Measurements from ENCODE around the gene PIM3. TPM values are rescaled to one million over a fixed set of nuclear protein-coding genes. Genes with fewer than 3 reads are reported as not detected.

Gene PIM3
- 215 TPM in 2 replicates for total RNA-seq

DNA sequence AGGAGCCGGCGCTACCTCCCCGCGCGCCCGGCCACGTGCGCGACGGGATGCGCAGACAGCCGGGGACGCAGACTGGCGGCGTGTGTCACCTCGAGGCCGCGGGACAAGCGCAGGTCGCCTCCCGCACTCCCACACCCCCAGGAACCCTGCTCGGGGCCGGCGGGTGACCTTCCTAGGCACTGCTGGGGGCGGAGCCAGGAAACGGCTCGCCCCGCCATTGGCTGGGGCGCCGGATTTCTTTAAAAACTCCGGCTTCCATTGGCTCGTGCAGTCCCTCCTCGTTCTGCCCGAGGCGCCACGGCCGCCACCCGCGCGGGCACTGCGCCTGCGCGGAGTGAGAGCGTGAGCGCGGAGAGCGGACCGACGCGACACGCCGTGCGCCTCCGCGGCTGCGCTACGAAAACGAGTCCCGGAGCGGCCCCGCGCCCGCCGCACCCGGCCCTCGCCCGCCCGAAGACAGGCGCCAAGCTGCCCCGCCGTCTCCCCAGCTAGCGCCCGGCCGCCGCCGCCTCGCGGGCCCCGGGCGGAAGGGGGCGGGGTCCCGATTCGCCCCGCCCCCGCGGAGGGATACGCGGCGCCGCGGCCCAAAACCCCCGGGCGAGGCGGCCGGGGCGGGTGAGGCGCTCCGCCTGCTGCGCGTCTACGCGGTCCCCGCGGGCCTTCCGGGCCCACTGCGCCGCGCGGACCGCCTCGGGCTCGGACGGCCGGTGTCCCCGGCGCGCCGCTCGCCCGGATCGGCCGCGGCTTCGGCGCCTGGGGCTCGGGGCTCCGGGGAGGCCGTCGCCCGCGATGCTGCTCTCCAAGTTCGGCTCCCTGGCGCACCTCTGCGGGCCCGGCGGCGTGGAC lies at the start of gene PIM3:
PIM3 (plus strand) TSS at position 614 of the 846 bp plus-strand sequence; CDS start at position 790, 176 bp downstream.
- Mint-ChIP-seq H3K9me3 (no peaks in the 10 kb centered on the region), H3K4me3 (ENCODE audit: low read depth) (peak within 1 kb of the TSS; percentile 90), H3K4me1 (ENCODE audit: low read depth) (peaks cover 15% of the 10 kb centered on the region), H3K27ac (peak within 1 kb of the TSS; percentile 91), H3K36me3 (ENCODE audit: low read depth) (peaks cover 39% of the 10 kb centered on the region), H3K27me3 (ENCODE audit: low read depth) (no peaks in the 10 kb centered on the region)
- DNase-seq (ENCODE audit: low spot score), result peak; percentile 91
- intact Hi-C loops (cut with micrococcal nuclease), result loop anchor here (1.0 kb wide), 1 partner anchor 42 kb away; the partner anchor contains the start of genes ALG12 and CRELD2

DNA sequence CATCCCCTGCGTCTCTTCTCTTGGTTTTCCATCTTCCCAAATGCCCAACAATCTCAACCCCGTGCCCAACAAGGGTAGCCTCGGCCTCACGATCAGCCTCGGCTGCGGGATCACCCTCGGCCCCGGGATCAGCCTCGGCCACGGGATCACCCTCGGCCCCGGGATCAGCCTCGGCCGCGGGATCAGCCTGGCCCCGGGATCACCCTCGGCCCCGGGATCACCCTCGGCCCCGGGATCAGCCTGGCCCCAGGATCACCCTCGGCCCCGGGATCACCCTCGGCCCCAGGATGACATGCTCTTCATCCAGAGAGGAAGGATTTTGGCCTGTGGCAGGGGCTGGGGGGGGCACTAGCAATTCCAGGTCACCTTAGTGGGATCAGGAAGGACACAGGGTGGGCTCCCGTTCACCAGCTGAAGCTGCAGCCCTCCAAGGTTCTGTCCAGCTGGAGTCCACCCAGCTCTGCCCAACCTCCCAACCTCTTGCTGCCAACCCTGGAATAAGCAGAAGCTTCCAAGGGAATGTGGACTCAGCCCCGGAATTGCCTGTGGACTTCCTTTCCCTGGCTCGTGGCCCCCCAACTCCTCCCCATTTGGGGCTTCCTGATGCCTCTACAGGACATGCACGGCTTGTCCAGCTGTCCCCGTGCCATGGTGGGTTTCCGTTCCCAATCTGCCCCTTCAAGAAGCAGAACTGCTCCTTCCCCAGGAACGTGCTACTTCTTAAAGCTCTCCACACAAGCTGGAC lies 48.5 kb upstream of the PIM3 start:
- intact Hi-C loops (cut with micrococcal nuclease), result no loop called here
- Mint-ChIP-seq H3K4me1 (ENCODE audit: low read depth) (peaks cover 4% of the 10 kb centered on the region), H3K27ac (no peak overlapping the region), H3K27me3 (ENCODE audit: low read depth) (no peaks in the 10 kb centered on the region), H3K9me3 (no peaks in the 10 kb centered on the region), H3K4me3 (ENCODE audit: low read depth) (no peak overlapping the region), H3K36me3 (ENCODE audit: low read depth) (peaks cover 31% of the 10 kb centered on the region)
- DNase-seq (ENCODE audit: low spot score), result no peak

DNA sequence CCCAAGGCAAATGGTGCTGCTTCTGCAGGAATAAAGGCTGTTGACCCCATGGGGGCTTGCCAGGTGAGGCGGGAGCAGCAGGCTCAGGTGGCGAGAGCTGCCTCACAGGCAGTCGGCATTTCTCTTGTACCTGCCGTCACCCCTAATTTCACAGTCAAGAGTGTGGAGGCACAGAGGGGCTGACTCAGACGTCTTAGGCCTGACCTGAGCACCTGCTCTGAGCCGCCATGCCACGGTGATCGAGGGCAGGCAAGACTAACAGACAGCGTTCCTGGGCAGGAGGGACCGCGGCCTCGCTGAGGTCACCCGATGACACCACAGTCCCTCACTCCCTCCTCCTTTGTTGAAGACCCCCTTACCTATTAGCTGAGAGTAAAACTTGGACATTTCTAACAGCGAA lies 47.5 kb upstream of the PIM3 start:
- no peak overlapping the region for H3K27ac Mint-ChIP-seq
- no peak for DNase-seq (ENCODE audit: low spot score)
- peaks cover 22% of the 10 kb centered on the region for H3K36me3 Mint-ChIP-seq (ENCODE audit: low read depth)
- H3K9me3 Mint-ChIP-seq, result no peaks in the 10 kb centered on the region
- no peak overlapping the region for H3K4me3 Mint-ChIP-seq (ENCODE audit: low read depth)
- H3K27me3 Mint-ChIP-seq (ENCODE audit: low read depth), result no peaks in the 10 kb centered on the region
- peaks cover 7% of the 10 kb centered on the region for H3K4me1 Mint-ChIP-seq (ENCODE audit: low read depth)
- intact Hi-C loops (cut with micrococcal nuclease), result no loop called here

GRCh38 chr22:49913446-49913845 lies 47.1 kb upstream of the PIM3 start:
- Mint-ChIP-seq H3K36me3 (ENCODE audit: low read depth) (peaks cover 22% of the 10 kb centered on the region), H3K27me3 (ENCODE audit: low read depth) (no peaks in the 10 kb centered on the region), H3K27ac (no peak overlapping the region), H3K4me1 (ENCODE audit: low read depth) (peaks cover 7% of the 10 kb centered on the region), H3K9me3 (no peaks in the 10 kb centered on the region), H3K4me3 (ENCODE audit: low read depth) (no peak overlapping the region)
- no peak for DNase-seq (ENCODE audit: low spot score)
- intact Hi-C loops (cut with micrococcal nuclease), result no loop called here

DNA sequence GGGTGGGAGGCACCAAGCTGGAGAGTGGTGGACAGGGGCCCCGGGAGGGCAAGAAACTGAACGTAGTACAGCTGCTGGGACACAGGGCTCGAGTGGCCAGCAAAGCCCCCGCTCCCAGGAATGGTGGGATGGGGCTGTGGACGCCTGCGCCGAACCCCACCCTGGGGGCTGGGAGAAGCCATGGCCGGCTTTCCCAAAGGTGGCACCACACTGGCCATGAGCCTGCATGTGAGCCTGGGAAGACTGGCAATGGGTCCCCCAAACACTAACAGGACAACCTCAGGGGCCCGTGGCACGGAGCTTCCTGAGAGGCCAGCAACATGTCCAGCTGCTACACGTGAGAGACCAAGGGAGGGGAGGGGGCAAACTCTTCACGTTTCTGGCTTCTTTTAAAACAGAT lies 46.3 kb upstream of the PIM3 start:
- peaks cover 14% of the 10 kb centered on the region for H3K36me3 Mint-ChIP-seq (ENCODE audit: low read depth)
- peaks cover 7% of the 10 kb centered on the region for H3K4me1 Mint-ChIP-seq (ENCODE audit: low read depth)
- H3K27ac Mint-ChIP-seq, result no peak overlapping the region
- no peaks in the 10 kb centered on the region for H3K27me3 Mint-ChIP-seq (ENCODE audit: low read depth)
- H3K4me3 Mint-ChIP-seq (ENCODE audit: low read depth), result no peak overlapping the region
- H3K9me3 Mint-ChIP-seq, result no peaks in the 10 kb centered on the region
- intact Hi-C loops (cut with micrococcal nuclease), result no loop called here
- DNase-seq (ENCODE audit: low spot score), result no peak

GRCh38 chr22:49915610-49916009 lies 45.0 kb upstream of the PIM3 start:
- peaks cover 8% of the 10 kb centered on the region for H3K36me3 Mint-ChIP-seq (ENCODE audit: low read depth)
- H3K27me3 Mint-ChIP-seq (ENCODE audit: low read depth), result no peaks in the 10 kb centered on the region
- no peak overlapping the region for H3K27ac Mint-ChIP-seq
- H3K9me3 Mint-ChIP-seq, result no peaks in the 10 kb centered on the region
- H3K4me3 Mint-ChIP-seq (ENCODE audit: low read depth), result no peak overlapping the region
- peaks cover 17% of the 10 kb centered on the region for H3K4me1 Mint-ChIP-seq (ENCODE audit: low read depth)
- DNase-seq (ENCODE audit: low spot score), result no peak
- intact Hi-C loops (cut with micrococcal nuclease), result loop anchor here (5.0 kb wide), 2 partner anchors 43 to 148 kb away; no protein-coding TSS in a partner anchor

DNA sequence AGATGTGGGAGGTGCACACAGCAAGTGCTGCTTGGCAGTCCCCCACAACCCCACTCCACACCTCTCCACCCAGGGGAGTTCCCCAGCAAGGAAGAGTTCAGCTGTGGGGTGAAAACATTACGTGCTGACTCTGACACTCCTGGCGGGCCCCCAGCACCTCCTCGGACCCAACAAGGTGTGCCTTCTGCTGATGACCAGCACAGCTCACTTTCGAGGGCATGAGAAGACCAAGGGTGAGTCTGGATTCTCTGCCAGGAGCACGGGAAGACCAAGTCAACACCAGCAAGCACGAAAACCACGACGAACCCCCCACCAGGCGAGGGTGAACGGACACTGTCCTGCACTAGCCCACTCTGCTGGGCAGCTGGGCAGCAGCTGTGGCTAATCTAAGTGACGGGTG lies 43.7 kb upstream of the PIM3 start:
- no peak overlapping the region for H3K27ac Mint-ChIP-seq
- no peak for DNase-seq (ENCODE audit: low spot score)

GRCh38 chr22:49917974-49918910 lies 42.3 kb upstream of the PIM3 start, which contains the start of the genes ALG12 and CRELD2:
TSS of gene ALG12 (minus strand) at chr22:49918438. CDS start at chr22:49913765, 4,673 bp downstream.
TSS of gene CRELD2 (plus strand) at chr22:49918634. CDS start at chr22:49918770, 136 bp downstream.
- H3K36me3 Mint-ChIP-seq (ENCODE audit: low read depth), result peaks cover 10% of the 10 kb centered on the region
- intact Hi-C loops (cut with micrococcal nuclease), result loop anchor here (1.0 to 5.0 kb wide), 4 partner anchors 42 to 151 kb away; partner anchors contain the start of genes PIM3 and ZBED4
- H3K9me3 Mint-ChIP-seq, result no peaks in the 10 kb centered on the region
- H3K4me3 Mint-ChIP-seq (ENCODE audit: low read depth), result peak within 1 kb of the TSS; percentile 87
- H3K27ac Mint-ChIP-seq, result peak within 1 kb of the TSS; percentile 83
- no peaks in the 10 kb centered on the region for H3K27me3 Mint-ChIP-seq (ENCODE audit: low read depth)
- H3K4me1 Mint-ChIP-seq (ENCODE audit: low read depth), result peaks cover 17% of the 10 kb centered on the region
- peak; percentile 95 for DNase-seq (ENCODE audit: low spot score)

More for the DNA sequence above, 43.7 kb upstream of the PIM3 start:
- Mint-ChIP-seq H3K4me1 (ENCODE audit: low read depth) (peaks cover 17% of the 10 kb centered on the region), H3K4me3 (ENCODE audit: low read depth) (peak overlapping the region; percentile 87), H3K9me3 (no peaks in the 10 kb centered on the region), H3K27me3 (ENCODE audit: low read depth) (no peaks in the 10 kb centered on the region), H3K36me3 (ENCODE audit: low read depth) (peaks cover 8% of the 10 kb centered on the region)
- intact Hi-C loops (cut with micrococcal nuclease), result loop anchor here (5.0 kb wide), 2 partner anchors 45 to 150 kb away; no protein-coding TSS in a partner anchor

DNA sequence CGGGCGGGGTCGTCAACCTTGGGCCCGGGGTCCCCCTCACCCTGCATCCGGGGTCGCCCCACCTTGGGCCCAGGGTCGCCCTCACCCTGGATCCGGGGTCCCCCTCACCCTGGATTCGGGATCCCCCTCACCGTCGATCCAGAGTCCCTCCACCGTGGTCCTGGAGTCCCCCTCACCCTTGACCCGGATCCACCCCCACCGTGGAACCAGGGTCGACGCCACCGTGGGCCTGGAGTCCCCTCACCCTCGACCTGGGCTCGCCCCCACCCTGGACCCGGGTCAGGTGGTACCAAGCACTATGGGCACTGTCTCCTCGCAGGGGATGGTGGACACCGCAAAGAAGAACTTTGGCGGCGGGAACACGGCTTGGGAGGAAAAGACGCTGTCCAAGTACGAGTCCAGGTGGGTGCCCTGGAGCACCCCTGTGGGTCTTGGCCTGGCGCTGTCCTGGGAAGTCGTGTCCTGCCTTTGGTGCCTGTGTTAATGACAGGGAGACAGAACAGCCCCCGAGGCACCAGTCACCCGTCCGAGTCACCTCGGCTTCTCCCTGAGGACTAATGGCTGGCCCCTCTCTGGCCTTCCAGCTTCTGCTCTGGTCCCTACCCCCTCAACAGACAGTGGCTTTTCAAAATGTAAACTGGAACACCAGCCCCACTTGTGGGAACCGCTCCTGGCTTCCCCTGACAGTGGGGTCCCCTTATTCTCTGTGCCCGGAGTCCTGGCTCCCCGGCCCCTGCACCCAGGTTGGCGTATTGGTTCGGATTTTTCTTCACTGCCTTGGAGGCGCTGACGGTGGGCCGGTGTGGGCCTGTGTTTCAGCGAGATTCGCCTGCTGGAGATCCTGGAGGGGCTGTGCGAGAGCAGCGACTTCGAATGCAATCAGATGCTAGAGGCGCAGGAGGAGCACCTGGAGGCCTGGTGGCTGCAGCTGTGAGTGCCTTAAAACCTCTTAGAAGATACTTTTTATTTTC lies 41.4 kb upstream of the PIM3 start:
- Mint-ChIP-seq H3K4me3 (ENCODE audit: low read depth) (peak overlapping the region; percentile 67), H3K27me3 (ENCODE audit: low read depth) (no peaks in the 10 kb centered on the region), H3K4me1 (ENCODE audit: low read depth) (peaks cover 20% of the 10 kb centered on the region), H3K27ac (no peak overlapping the region), H3K36me3 (ENCODE audit: low read depth) (peaks cover 16% of the 10 kb centered on the region), H3K9me3 (no peaks in the 10 kb centered on the region)
- intact Hi-C loops (cut with micrococcal nuclease), result loop anchor here (1.0 to 5.0 kb wide), 4 partner anchors 41 to 152 kb away; partner anchors contain the start of genes PIM3 and ZBED4
- no peak for DNase-seq (ENCODE audit: low spot score)

DNA sequence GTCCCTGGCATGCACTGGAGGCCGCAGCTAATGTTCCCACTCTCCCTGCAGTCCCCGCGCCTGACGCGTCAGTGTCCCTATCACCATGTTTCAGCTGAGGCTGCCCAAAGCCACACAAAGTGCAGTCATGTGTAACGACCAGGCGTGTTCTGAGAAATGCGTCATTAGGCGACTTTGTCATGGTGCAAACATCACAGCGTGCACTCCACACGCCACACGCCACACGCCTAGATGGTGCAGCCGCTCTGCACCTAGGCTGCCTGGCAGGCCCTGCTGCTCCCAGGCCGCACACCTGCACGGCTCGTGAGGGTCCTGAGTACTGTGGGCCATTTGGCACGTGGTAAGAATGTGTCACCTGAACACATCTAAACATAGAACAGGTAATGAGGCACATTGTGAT lies 39.7 kb upstream of the PIM3 start:
- intact Hi-C loops (cut with micrococcal nuclease), result no loop called here
- no peak for DNase-seq (ENCODE audit: low spot score)
- Mint-ChIP-seq H3K4me1 (ENCODE audit: low read depth) (peaks cover 27% of the 10 kb centered on the region), H3K9me3 (no peaks in the 10 kb centered on the region), H3K27me3 (ENCODE audit: low read depth) (no peaks in the 10 kb centered on the region), H3K27ac (no peak overlapping the region), H3K4me3 (ENCODE audit: low read depth) (no peak overlapping the region), H3K36me3 (ENCODE audit: low read depth) (peaks cover 23% of the 10 kb centered on the region)
